Testis (tissue), 3 donors: ENCODE data around the gene KLK7. TPM values are rescaled to one million over a fixed set of nuclear protein-coding genes. Genes with fewer than 3 reads are reported as not detected.

Experiments used
- DNase-seq: peaks from one replicate; pipeline ENCODE4 v3.0.0-alpha.2; 2019
- H3K27ac ChIP-seq, 2 donors: fragments of 200-600 bp; sonication (generic); one replicate each; pipeline ENCODE4 v1.5.1; 2019
- H3K27me3 ChIP-seq: fragments of 200-600 bp; sonication (generic); one replicate; pipeline ENCODE4 v1.5.1; 2019
- H3K36me3 ChIP-seq: fragments of 200-600 bp; sonication (generic); one replicate; pipeline ENCODE4 v1.5.1; 2017; ENCODE audit warnings: low read depth; ENCODE audit errors: missing control alignments
- H3K4me1 ChIP-seq: fragments of 200-600 bp; sonication (generic); one replicate; pipeline ENCODE4 v1.5.1; 2019
- H3K4me3 ChIP-seq, 2 donors: fragments of 200-600 bp; sonication (generic); one replicate each; pipeline ENCODE4 v1.5.1; 2017 to 2019
- H3K9me3 ChIP-seq: fragments of 200-600 bp; sonication (generic); one replicate; pipeline ENCODE4 v1.5.1; 2017
- POLR2A ChIP-seq: fragments of 450-650 bp; IDR thresholded peaks from one replicate; pipeline ENCODE4 v1.6.1; 2017; ENCODE audit warnings: antibody characterized with exemption, mild to moderate bottlenecking, moderate library complexity
- WGBS, 2 donors: methylation state at CpG; one replicate each; pipeline ENCODE4 v1.1.5; 2018; 5-methylcytosine and 5-hydroxymethylcytosine counted together
- intact Hi-C: fragments of 100-400 bp; cut with DNase I; formaldehyde crosslinking; loops from one replicate; pipeline ENCODE4 v1.15.1; 2023; ENCODE audit warnings: low total_unique reads
- polyA plus RNA-seq: library from polyadenylated mRNA; stranded (reverse); fragments of 350-450 nt; fragmentation: Illumina TruSeq; extraction: RNeasy Lipid Tissue Mini Kit (QIAGEN cat#74804); gene quantifications from one replicate; pipeline ENCODE4 v1.2.3, GENCODE V29; 2014; ENCODE audit warnings: low read depth, low replicate concordance; ENCODE audit not compliant: insufficient read depth
- total RNA-seq, 2 donors: library from RNA; depleted of rRNA; stranded (reverse); fragments of >200 nt; gene quantifications; one replicate each; pipeline ENCODE4 v1.2.3, GENCODE V29; 2016
- TF ChIP-seq, protein P1 (sequence below), 3 experiments: fragments of 450-650 bp in 2 of 3; fragments of 200-600 bp in 1 of 3; sonication (generic) in 1 of 3; IDR thresholded peaks; one replicate each; pipeline ENCODE4 v1.5.1; 2016 to 2019; ENCODE audit warnings: antibody characterized with exemption in 3 of 3, mild to moderate bottlenecking in 2 of 3, moderate library complexity in 1 of 3

Gene KLK7
- total and polyA plus RNA-seq, 3 donors from 2014 or later: 0.45 to 0.93 (median 0.71) TPM

DNA sequence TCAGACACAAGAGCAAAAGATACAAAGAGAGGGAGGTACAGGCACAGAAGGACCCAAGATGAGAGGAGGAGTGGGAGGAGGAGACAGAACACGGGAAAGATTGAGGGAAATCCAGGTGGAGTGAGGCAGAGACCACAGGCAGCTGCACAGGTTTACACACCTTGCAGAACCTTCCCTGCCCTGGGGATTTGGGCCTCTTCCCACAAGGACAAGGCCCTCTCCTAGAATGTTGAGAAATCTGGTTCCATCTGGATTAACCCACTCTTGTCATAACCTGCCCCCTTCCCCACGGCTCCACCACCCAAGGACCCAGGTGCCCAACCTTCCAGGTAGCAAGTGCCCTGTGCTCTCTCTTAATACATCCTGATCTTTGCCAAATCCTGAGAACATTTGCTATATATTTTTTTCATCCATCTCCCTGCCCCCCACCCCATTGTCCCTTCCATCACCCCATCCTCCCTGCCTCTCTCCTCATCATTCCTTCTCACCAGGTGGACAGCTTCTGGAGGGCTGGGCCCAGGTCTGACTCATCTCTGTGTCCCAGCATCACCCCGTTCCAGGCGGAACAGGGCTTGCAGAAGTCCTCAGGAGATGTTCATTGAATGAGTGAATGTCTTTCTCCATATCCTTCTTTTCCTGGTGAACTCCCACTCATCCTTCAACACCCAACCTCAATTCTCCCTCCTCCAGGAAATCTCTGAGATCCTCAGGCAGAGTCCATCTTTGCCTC, 26.5 kb upstream of the KLK7 start:
- 79 to 81% methylated on average over 4 of the region's 4 CpGs for WGBS, 2 donors
- intact Hi-C loops: no loop called here

DNA sequence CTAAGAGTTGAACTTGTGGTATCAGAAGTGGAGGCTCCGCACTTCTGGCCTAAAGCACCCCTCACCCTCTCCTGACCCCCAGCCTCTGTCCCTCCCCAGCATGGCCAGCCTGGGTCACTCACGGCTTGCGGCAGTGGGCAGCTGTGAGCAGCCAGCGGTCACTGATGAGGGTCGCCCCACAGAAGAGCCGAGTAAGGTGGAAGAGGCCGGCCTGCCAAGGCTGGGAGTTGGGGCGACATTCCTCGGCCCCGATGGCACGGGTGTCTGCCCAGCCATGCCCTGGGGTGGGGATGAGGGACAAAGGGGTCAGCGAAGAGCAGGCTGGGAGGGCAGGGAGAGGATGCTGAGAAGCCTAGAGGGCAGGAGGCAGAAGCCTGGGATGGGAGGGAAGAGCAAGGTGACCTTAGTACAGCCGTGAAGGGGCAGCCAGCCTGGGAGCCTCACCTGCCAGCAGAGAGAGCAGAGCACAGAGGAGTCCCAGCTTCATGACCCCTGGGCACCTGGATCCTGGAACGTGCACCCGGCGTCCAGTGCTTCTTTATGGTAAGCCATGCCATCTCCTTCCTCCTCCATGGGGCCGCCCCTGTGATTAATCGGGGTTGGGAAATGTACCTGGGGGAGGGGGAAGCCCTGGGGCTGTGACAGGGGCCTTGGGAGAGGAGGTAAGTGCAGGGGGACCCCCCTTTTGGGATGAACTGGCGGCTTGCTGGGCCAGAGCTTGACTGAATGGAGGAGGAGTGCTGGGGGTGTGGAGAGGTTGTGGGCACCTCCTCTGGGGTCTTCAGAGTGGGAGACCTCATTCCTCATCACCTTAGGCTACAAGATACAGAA, 25.6 kb upstream of the KLK7 start:
- no peaks in the 10 kb centered on the region for H3K9me3 ChIP-seq
- DNase-seq: no peak
- intact Hi-C loops: no loop called here
- no peaks in the 10 kb centered on the region for H3K4me1 ChIP-seq
- H3K4me3 ChIP-seq: no peak overlapping the region
- no peaks in the 10 kb centered on the region for H3K36me3 ChIP-seq
- WGBS, 2 donors: 71 to 78% methylated on average over 17 to 19 of the region's 19 CpGs
- TF ChIP-seq, protein P1, sequence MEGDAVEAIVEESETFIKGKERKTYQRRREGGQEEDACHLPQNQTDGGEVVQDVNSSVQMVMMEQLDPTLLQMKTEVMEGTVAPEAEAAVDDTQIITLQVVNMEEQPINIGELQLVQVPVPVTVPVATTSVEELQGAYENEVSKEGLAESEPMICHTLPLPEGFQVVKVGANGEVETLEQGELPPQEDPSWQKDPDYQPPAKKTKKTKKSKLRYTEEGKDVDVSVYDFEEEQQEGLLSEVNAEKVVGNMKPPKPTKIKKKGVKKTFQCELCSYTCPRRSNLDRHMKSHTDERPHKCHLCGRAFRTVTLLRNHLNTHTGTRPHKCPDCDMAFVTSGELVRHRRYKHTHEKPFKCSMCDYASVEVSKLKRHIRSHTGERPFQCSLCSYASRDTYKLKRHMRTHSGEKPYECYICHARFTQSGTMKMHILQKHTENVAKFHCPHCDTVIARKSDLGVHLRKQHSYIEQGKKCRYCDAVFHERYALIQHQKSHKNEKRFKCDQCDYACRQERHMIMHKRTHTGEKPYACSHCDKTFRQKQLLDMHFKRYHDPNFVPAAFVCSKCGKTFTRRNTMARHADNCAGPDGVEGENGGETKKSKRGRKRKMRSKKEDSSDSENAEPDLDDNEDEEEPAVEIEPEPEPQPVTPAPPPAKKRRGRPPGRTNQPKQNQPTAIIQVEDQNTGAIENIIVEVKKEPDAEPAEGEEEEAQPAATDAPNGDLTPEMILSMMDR (IDR thresholded peaks at IDR 0.05): no peak
- no peak for TF ChIP-seq POLR2A
- H3K27me3 ChIP-seq: no peaks in the 10 kb centered on the region
- no peak overlapping the region for H3K27ac ChIP-seq

More for the DNA sequence above, 26.5 kb upstream of the KLK7 start:
- no peaks in the 10 kb centered on the region for H3K9me3 ChIP-seq
- no peaks in the 10 kb centered on the region for H3K27me3 ChIP-seq
- H3K4me1 ChIP-seq: no peaks in the 10 kb centered on the region
- no peak overlapping the region for H3K27ac ChIP-seq
- no peaks in the 10 kb centered on the region for H3K36me3 ChIP-seq
- no peak for TF ChIP-seq POLR2A
- TF ChIP-seq, protein P1 (IDR thresholded peaks at IDR 0.05): no peak
- DNase-seq: no peak
- no peak overlapping the region for H3K4me3 ChIP-seq

DNA sequence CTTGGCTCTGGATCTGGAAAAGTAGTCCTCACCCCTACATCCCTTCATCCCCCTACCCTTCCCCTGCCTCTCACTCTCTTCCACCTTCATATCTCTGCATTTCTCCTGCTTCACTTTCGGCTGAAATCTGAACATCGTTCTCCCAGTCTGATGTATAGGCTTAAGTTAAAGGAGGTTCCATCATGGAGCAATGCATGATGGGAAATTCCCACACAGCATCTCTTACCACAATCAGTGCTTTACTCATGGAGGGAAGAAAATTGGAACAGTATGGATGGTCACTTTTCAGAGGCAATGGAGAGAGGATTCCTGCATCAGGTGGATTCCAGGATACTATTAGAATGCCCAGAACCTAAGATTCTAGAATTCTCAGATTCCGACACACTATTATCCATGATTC, 23.8 kb upstream of the KLK7 start:
- H3K4me3 ChIP-seq: no peak overlapping the region
- DNase-seq: no peak
- no peaks in the 10 kb centered on the region for H3K36me3 ChIP-seq
- H3K27me3 ChIP-seq: no peaks in the 10 kb centered on the region
- no peak overlapping the region for H3K27ac ChIP-seq
- WGBS, 2 donors: 72 to 84% methylated on average over 3 of the region's 3 CpGs
- no peaks in the 10 kb centered on the region for H3K9me3 ChIP-seq
- no peaks in the 10 kb centered on the region for H3K4me1 ChIP-seq
- no peak for TF ChIP-seq POLR2A
- TF ChIP-seq, protein P1 (IDR thresholded peaks at IDR 0.05): no peak
- intact Hi-C loops: no loop called here

DNA sequence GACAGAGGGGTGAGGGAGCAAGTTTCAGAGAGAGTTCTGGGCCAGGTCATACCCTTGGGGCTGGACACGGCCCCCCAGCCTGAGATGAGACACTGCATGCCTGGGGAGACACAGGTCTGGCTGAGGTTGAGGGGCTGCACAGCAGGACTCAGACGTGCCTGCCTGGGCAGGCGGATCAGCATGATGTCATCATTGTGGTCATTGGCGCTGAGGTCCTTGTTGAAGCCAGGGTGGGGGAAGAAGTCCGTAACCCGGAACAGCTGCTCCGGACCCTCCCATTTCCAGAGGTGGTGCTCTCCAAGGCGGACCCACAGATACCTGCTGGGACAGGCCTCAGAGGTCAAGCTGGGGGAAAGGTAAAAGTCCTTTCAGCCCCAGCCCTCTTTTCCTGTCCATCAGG, 22.7 kb upstream of the KLK7 start:
- Histone ChIP-seq H3K27me3 (no peaks in the 10 kb centered on the region), H3K4me1 (no peaks in the 10 kb centered on the region), H3K27ac (no peak overlapping the region), H3K9me3 (no peaks in the 10 kb centered on the region), H3K4me3 (no peak overlapping the region), H3K36me3 (no peaks in the 10 kb centered on the region)
- intact Hi-C loops: no loop called here
- TF ChIP-seq, protein P1 (IDR thresholded peaks at IDR 0.05): no peak
- TF ChIP-seq POLR2A: no peak
- WGBS, 2 donors: 62 to 66% methylated on average over 7 to 8 of the region's 8 CpGs
- no peak for DNase-seq
